Glomerular endothelial cell (primary cell): ENCODE measurements around the gene CCHCR1. TPM values are rescaled to one million over a fixed set of nuclear protein-coding genes. Genes with fewer than 3 reads are reported as not detected.

ENCODE experiments used
- DNase-seq: peaks from one replicate; pipeline ENCODE4 v3.0.0-alpha.2; 2011; ENCODE audit warnings: low read depth, low spot score; ENCODE audit errors: extremely low read depth
- total RNA-seq: library from RNA; depleted of rRNA; stranded (reverse); fragments of >200 nt; gene quantifications from 2 replicates; pipeline ENCODE4 v1.2.3, GENCODE V29; 2015

Gene CCHCR1
- total RNA-seq, 1 donor from 2014 or later, result 13.8 TPM

- no peak for DNase-seq
Measured at GRCh38 chr6:31111712-31112111, 45.9 kb downstream of the CCHCR1 start.

- DNase-seq, result no peak
Measured at GRCh38 chr6:31110825-31111582, 46.6 kb downstream of the CCHCR1 start.

- DNase-seq, result no peak
Measured at GRCh38 chr6:31107052-31107451, 50.5 kb downstream of the CCHCR1 start.

GRCh38 chr6:31103136-31103535 is 54.5 kb downstream of the CCHCR1 start:
- no peak for DNase-seq

GRCh38 chr6:31098449-31098938 is 59.1 kb downstream of the CCHCR1 start:
- no peak for DNase-seq

GRCh38 chr6:31096656-31097055 is 60.9 kb downstream of the CCHCR1 start:
- no peak for DNase-seq

GRCh38 chr6:31096215-31096614 is 61.4 kb downstream of the CCHCR1 start:
- no peak for DNase-seq

- DNase-seq, result no peak
Measured at GRCh38 chr6:31094389-31094881, 63.2 kb downstream of the CCHCR1 start.

- no peak for DNase-seq
Measured at GRCh38 chr6:31092769-31093505, 64.7 kb downstream of the CCHCR1 start.

Other genes with a start within 250 kb of the CCHCR1 start
- 22.8 and 24.1 TPM in 2 replicates for gene GTF2H4, start 249.6 kb downstream of the CCHCR1 start, total RNA-seq
- 17.9 and 22.6 TPM in 2 replicates for gene VARS2, start 243.6 kb downstream of the CCHCR1 start, total RNA-seq
- gene SFTA2, start 225.6 kb downstream of the CCHCR1 start, total RNA-seq, result not detected in 2 replicates
- gene MUCL3, start 216.8 kb downstream of the CCHCR1 start, total RNA-seq, result not detected in 2 replicates
- gene MUC21, start 174.1 kb downstream of the CCHCR1 start, total RNA-seq, result not detected in 2 replicates
- not detected in 2 replicates for gene MUC22, start 147.3 kb downstream of the CCHCR1 start, total RNA-seq
- gene C6orf15, start 45.2 kb downstream of the CCHCR1 start, total RNA-seq, result not detected in 2 replicates
- 1.6 and 1.8 TPM in 2 replicates for gene PSORS1C1, start 43.0 kb downstream of the CCHCR1 start, total RNA-seq
- not detected in 2 replicates for gene CDSN, start 37.4 kb downstream of the CCHCR1 start, total RNA-seq
- not detected in 2 replicates for gene PSORS1C2, start 18.7 kb downstream of the CCHCR1 start, total RNA-seq
- gene TCF19, start 787 bp upstream of the CCHCR1 start, total RNA-seq, result 9.7 and 10.0 TPM in 2 replicates
- not detected in 2 replicates for gene POU5F1, start 12.9 kb upstream of the CCHCR1 start, total RNA-seq
- 785 and 844 TPM in 2 replicates for gene HLA-C, start 114.3 kb upstream of the CCHCR1 start, total RNA-seq
- gene HLA-B, start 199.4 kb upstream of the CCHCR1 start, total RNA-seq, result 1,037 and 2,213 TPM in 2 replicates
- 55.0 and 63.6 TPM in 2 replicates for gene MICA, start 245.8 kb upstream of the CCHCR1 start, total RNA-seq